ENCODE results near the gene CATSPERD.
A peak's percentile ranks its signal among the peaks of the same experiment; 100 is the strongest.
"Not testable (repeated sequence)": the region's sequence is repeated elsewhere in the genome, so short reads cannot be mapped to it uniquely, and the experiment has no call there.

The CATSPERD gene

DNA sequence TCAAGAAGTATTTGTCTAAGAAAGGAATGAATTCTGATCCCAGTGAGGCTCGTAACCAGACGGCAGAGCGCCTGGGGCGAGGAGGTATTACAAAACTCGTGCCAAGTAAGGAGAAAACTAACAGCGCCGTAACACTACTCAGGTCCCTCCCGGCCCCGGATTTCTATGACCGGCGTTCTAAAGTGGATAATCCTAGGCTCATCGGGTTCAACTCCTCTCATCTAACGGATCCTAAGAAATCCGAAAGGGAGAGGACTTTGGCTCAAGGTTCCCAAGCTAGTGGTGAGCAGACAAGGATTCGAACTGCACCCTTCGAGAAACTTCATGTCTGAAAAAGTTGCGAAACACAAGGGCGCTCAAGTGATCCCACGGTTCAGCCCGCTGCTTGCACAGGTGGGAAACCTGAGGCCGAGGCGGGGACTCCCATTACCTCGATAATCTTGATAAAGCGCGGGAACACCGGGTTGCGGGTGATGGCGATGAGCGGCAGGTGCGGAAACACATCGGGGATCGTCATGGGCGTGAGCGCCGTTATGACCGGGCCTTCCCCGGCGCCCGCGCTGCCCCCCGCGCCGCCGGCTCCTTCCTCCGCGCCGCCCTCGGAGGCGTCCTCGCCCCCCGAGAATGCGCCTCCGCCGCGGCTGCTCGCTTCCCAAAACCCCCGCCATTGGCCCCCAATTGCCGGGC is 1.0 kb upstream of the CATSPERD start:
- DNase-seq (ENCODE audit: low read depth) = peak; percentile 46

DNA sequence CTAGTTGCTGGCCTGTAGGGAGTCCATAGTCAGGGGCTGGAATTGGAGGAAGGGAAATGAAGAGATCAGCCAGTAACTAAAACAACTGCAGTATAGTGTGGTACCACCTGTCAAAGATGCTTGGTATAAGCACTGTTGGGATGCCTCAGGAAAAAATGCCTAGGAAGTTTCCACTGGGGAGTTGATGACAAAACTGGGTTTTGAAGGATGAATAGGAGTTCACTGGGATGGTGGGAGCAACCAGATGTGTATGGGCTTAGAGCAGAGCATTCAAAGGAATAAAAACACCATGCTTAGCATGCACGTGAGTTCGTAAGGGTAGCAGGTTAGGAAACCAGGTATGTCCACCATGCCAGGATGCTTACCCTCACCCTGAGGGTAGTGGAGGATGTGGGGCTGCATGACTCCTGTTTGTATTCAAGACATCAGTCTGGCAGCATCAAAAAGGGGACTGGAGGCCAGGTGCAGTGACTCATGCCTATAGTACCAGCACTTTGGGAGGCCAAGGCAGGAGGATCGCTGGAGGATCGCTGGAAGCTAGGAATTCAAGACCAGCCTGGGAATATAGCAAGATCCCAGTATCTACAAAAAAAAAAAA is 7.1 kb downstream of the CATSPERD start:
- no peak for DNase-seq (ENCODE audit: low read depth)

DNA sequence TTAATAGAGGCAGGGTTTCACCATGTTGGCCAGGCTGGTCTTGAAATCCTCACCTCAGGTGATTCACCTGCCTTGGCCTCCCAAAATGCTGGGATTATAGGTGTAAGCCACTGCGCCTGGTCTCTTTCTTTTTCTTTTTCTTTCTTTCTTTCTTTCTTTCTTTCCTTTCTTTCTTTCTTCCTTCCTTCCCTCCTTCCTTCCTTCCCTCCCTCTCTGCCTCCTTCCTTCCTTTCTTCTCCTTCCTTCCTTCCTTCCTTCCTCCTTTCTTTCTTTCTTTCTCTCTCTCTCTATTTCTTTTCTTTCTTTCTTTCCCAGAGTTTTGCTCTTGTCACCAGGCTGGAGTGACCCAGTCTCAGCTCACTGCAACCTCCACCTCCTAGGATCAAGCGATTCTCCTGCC is 12.7 kb downstream of the CATSPERD start:
- DNase-seq (ENCODE audit: low read depth) = not testable (repeated sequence)

DNA sequence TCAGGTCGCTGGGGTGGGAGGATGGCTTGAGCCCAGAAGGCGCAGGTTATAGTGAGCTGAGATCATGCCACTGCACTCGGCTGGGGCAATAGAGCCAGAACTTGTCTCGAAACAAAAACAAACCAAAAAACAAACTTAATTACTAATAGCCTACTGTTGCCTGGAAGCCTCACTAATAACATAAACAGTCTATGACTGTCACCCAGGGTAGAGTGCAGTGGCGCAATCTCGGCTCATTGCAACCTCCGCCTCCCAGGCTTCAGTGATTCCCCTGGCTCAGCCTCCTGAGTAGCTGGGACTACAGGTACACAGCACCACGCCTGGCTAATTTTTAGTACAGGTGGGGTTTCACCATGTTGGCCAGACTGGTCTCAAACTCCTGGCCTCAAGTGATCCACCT is 18.0 kb downstream of the CATSPERD start:
- peak; percentile 24 for DNase-seq (ENCODE audit: low read depth)

DNA sequence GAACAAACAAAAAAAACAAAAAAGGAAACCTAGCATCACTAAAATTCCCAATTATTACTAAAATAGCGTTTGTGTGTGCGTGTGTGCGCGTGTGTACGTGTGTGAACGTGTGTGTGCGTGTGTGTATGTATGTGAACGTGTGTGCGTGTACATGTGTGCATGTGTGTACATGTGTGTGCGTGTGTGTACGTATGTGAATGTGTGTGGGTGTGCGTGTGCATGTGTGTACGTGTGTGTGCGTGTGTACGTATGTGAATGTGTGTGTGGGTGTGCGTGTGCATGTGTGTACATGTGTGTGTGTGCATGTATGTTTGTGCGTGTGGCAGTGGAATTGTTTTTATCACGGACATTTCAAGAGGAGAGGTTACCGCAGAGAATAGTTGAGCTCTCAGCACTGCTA is 21.6 kb downstream of the CATSPERD start:
- no peak for DNase-seq (ENCODE audit: low read depth)

DNA sequence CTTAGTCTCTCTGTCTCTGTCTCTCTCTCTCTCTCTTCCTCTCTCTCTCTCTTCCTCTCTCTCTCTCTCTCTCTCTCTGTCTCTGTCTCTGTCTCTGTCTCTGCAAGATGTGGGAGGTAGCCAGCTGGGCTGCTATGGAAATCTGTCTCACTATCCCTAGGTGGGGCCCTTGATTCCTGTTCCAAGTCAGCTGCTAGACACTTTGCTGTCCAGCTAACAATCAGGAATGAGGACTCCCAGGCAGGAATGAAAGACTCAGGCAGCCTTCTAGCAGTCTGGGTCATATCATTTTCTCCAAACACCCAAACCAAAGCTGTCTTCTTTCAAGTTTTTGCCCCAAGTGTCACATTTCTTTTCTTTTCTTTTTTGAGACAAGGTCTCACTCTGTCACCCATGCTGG is 23.2 kb downstream of the CATSPERD start:
- no peak for DNase-seq (ENCODE audit: low read depth)

DNA sequence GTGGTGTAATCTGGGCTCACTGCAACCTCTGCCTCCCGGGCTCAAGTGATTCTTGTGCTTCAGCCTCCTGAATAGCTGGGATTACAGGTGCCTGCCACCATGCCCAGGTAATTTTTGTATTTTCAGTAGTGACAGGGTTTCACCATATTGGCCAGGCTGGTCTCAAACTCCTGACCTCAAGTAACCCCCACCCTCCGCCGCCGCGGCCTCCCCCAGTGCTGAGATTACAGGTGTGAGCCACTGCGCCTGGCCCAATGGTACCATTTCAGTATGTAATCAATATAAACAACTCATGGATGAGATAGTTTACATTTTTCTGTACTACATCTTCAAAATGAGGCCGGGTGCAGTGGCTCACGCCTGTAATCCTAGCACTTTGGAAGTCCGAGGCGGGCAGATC is 24.6 kb downstream of the CATSPERD start:
- not testable (repeated sequence) for DNase-seq (ENCODE audit: low read depth)

DNA sequence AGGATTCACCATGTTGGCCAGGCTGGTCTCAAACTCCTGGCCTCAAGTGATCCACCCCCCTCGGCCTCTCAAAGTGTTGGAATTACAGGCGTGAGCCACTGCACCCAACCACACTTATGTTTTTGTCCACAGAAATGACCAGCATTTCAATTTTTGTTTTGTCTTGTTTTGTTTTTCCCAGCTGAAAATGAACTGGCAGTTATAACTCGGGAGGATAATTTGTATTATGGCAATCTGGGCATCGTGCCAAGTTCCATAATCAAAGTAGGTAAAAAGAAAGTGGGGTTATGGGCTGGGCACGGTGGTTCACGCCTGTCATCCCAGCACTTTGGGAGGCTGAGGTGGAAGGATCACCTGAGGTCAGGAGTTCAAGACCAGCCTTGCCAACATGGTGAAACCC is 28.5 kb downstream of the CATSPERD start:
- not testable (repeated sequence) for DNase-seq (ENCODE audit: low read depth)

DNA sequence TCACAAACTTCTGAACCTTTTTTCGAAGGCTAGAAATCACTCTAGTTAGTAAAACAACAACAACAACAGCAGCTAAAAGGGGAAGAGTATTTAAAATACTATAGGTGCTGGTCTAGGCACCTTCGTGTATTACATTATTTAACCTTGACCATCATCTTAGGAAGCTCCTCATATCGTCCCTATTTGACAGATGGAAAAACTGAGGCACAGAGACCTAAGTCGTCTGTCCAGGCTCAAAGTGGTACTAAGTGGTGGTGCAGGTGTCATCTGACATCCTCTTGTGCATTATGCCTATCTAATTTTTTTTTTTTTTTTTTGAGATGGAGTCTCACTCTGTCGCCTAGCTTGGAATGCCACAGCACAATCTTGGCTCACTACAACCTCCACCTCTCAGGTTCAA is 29.1 kb downstream of the CATSPERD start:
- no peak for DNase-seq (ENCODE audit: low read depth)

DNA sequence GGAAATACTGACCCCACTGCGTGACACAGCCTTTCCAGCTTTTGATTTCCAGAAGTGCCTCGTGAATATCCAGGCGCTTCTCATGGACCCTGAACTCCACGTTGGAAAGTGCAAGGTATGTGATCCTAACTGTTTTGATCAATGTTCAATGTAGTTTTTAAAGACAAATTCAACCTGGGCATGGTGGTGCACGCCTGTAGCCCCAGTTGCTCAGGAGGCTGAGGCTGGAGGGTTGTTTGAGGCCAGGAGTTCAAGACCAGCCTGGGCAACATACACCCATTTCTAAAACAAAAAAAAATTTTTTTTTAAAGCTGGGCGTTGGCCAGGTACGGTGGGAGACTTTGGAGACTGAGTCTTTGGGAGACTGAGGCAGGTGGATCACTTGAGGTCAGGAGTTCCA is 31.3 kb downstream of the CATSPERD start:
- no peak for DNase-seq (ENCODE audit: low read depth)

DNA sequence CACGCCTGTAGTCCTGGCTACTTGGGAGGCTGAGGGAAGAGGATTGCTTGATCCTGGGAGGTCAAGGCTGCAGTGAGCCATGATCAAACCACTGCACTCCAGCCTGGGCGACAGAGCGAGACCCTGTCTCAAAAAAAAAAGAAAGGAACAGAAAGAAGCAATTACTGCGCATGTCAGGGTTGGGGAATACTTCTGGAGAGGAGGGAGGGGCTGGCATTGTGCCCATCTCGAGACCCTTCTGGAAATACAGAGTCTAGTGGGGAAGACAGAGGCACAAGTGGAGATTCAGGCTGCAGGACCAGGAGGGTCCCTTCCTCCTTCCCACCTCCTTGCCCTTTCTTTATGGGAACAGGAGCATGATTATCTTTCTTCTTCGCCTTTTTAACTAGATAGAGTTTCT is 33.3 kb downstream of the CATSPERD start:
- DNase-seq (ENCODE audit: low read depth) = no peak

DNA sequence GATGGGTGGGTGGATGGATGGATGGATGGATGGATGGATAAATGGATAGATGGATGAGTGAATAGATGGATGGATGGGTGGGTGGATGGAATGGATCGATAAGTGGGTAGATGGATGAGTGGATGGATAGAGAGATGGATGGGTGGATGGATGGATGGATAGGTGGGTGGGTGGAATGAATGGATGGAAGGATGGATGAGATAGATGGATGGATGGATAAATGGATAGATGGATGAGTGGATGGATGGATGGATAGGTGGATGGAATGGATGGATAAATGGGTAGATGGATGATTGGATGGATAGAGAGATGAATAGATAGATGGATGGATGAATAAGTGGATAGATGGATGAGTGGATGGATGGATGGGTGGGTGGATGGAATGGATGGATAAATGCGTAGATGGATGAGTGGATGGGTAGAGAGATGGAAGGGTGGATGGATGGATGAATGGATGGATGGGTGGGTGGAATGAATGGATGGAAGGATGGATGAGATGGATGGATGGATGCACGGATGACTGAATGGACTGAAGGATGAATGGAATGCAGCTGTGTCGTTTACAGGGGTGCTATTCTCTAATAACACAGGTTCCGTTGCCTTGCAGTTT is 42.3 kb downstream of the CATSPERD start:
- no peak for DNase-seq (ENCODE audit: low read depth)

DNA sequence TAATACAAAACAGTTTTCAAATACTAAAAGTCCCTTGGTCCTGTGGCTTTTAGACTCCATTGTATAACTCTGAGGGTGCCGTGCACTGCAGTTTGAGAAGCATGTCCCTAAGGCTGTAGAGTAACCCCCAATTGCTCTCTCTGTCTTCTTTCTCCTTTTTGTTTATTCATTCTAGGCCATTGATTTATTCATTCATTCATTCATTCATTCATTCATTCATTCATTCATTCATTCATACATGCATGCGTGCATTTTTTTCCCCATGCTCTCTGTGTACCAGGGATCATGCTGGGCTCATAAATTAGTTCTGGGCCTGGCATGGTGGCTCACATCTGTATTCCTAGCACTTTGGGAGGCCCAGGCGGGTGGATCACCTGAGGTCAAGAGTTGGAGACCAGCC is 44.8 kb downstream of the CATSPERD start:
- no peak for DNase-seq (ENCODE audit: low read depth)

DNA sequence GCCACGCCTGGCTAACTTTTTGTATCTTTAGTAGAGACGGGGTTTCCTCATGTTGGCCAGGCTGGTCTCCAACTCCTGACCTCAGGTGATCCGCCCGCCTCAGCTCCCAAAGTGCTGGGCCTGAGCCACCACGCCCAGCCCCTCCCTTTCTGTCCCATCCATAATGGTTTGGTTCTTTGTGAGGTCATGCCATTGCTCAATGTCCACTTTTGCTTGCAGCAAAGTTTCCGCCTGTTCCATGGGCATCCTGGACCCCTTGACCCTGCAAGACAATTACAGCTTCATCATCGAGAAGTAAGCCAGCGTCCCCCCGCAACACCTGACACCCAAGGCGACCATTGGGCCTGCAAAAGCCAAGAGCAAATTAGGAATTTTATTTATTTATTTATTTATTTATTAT is 47.5 kb downstream of the CATSPERD start:
- DNase-seq (ENCODE audit: low read depth) = no peak

DNA sequence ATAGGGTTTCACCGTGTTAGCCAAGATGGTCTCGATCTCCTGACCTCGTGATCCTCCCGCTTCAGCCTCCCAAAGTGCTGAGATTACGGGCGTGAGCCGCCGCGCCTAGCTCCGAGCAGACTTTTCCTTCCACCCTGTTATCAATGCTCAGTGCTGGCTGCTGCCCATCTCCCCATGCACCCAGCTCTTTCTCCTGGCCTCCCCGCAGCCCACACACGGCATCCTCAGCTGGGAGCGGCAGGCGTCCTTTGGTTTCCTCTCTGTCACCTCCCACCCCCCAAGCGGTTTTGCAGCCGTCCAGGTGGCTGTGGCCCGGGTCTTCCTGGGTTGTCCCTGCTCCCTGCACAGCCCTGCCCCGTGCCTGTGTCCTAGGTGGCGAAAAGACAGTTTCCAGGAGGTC is 52.0 kb downstream of the CATSPERD start:
- DNase-seq (ENCODE audit: low read depth) = no peak

DNA sequence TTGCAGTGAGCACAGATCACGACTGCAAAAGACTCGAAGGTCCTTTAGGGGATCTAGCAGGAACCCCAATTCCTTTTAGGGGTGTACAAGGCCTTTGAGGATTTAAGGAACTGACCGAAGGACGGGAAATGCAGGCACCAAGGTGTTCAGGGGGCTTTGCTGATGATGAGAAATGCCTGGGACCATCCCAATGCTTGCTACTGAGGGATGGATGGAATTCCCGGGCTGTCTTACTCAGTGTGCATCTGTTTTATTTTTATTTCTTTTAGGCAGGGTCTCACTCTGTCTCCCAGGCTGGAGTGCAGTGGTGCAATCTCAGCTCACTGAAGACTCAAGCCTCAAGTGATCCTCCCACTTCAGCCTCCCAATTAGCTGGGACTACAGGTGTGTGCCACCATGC is 52.8 kb downstream of the CATSPERD start:
- no peak for DNase-seq (ENCODE audit: low read depth)

DNA sequence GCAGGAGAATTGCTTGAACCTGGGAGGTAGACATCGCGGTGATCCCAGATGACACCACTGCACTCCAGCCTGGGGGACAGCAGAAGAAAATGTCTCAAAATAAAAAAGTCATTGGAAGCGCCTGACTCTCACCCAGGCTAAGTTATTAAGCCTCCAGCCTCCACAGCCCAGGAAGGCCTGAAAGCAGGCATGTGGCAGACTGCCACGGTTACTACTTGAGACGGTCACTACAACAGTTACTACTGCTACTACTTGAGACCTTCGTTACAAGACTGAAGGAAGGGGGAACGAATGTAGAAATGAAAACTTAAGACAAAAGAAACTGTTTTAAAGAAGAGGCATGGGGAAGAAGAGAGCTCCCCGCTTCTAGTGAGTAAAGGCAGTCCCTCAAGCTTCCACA is 54.5 kb downstream of the CATSPERD start:
- no peak for DNase-seq (ENCODE audit: low read depth)

DNA sequence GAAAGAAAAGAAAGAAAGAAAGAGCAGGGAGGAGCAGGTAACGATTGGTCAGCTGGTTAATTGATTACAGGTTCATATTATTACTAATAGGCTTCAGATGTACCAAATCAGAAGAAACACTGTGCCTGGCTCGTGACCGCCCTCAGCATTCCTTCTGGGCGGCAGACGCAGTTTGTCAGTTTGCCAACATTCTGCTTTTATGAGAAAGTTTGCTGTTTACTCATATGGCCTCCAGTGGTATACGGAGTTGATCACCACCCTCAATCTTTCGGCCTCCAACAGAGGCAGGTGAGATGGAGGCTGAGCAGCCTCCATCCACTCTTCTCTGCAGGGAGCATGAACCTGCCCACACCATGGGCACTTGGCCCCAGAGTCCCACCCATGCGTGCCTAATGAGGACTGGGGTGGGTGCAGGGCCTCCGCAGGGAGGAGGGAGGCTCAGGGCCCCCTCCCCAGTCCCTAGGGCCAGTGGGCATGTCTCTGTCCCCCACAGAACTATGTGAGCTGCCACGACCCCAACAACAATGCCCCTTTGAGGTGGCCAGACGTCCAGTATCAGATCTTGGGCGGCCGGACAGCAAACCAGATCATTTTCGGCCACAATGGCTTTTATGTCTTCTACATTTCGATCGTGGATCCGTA is 55.4 kb downstream of the CATSPERD start:
- peak; percentile 50 for DNase-seq (ENCODE audit: low read depth)

DNA sequence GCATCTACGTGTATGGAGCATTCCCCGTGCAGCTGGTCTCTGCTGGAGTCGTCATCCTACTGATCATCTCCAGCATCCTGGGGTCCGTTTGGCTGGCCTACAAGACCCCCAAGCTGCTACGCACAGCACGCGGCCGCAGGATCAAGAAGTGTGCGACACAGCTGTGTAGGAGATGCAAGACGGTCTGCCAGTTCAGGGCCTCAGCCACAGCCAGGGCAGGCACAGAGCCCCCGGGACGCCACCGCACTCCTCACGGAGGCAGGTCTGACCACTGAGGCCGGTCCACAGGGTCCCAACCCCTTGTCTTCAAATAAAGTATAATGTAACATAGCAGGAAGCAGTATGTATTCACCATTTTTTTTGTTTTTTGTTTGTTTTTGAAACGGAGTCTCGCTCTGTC is 58.0 kb downstream of the CATSPERD start:
- DNase-seq (ENCODE audit: low read depth) = no peak

DNA sequence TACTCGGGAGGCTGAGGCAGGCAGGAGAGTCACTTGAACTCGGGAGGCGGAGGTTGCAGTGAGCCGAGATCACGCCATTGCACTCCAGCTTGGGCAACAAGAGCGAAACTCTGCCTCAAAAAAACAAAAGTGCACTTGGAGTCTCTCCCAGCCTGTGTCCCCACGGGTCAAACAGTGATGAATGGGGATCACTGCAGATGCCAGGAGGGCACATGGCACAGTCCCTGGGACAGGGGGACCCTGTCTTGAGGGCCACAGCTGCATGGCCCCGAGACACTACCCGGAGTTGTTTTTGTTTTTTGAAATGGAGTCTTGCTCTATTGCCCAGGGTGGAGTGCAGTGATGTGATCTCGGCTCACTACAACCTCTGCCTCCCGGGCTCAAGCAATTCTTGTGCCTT is 60.5 kb downstream of the CATSPERD start:
- not testable (repeated sequence) for DNase-seq (ENCODE audit: low read depth)

DNA sequence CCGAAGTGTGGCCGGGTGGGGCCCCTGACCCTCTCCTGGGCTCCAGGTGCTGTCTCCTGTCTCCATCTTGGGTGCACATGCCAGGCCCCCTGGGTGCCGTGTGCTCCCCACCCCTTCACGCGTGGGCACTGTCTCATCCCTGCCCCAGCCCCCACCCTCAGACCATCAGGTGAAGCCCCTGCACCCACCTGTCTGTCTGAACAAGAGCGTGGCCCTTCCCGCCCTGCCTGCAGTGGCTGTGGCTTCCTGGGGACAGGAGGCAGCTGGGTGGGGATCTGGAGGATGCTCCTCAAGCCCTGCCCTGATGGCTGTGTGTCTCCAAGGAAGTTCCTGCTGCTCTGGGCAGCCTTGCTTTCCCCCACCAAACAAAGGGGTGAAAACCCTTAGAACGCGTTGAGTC is 61.9 kb downstream of the CATSPERD start:
- no peak for DNase-seq (ENCODE audit: low read depth)

DNA sequence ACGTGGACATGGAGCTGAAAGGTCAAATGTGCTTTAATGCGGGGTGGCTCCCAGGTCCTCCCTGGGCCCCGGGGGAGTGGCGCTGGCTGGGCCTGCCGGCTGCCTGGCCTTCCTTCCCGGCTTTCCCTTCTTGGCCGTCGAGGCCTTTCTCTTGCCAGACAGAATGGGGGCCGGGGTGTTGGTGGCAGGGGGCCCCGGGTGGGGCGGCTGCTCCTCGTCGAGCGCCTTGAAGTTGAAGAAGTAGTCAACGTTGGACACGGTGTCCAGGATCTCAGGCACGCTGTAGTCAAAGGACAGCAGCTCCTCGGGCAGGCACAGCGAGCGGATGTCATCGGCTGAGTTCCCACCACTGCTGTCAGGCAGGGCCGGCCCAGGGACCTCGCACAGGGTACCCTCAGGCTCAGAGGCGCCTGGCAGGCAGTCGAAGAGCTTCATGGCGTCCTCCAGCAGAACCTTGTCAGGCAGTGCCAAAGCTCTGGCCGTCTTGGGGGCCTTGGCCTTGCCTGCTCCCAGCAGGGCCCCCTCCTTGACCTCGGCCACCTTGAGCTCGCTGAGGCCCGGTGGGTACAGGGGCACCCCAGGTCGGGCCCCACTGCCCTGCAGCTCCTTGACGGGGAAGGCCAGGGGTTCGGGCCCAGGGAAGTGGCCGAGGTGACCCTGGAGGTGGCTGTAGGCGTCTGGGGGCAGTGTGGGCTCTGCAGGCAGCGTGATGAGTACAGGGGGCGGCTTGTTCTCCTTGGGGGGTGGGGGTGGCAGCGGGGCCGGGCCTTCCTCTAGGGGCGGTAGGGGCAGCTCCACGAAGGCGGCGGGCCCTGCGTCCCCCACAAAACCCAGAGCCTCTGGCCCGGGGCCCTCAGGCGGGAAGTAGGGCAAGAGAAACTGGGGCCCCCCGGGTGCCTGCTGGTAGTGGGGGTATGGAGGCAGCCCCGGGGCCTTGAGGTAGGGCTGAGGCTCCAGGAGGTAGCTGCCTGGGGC is 62.8 kb downstream of the CATSPERD start:
- no peak for DNase-seq (ENCODE audit: low read depth)

All from iris pigment epithelial cell (primary cell).